Measurements from ENCODE around the gene NELL2. TPM values are rescaled to one million over a fixed set of nuclear protein-coding genes. Genes with fewer than 3 reads are reported as not detected.

NELL2 gene
- polyA plus RNA-seq, 2 donors = 0.44 to 0.63 TPM

DNA sequence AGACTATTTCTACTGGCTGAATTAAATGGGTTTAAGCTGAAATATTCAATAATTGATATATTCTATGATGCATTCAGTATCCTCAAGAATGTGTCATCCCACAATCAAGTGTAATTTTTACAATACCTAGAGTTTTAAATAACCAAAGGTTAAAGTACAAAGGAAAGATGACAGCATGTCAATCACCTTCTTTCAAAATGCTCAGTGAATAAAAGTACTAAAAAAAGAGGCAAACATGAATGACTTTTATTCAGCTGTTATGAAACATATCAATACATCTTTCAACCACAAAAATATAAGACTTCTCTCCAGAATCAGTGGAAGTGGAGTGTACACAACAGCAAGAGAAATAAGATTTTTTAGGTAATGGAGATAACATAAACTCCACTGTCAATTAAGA lies 72.0 kb downstream of the NELL2 start:
- Histone ChIP-seq H3K4me1 (ENCODE audit: control insufficient read depth in 2 of 2, insufficient read depth in 2 of 2, low read length in 1 of 2) (no peaks in the 10 kb centered on the region), H3K4me3 (ENCODE audit: low read depth in 1 of 2, low read length in 2 of 2) (no peak overlapping the region), H3K27ac (ENCODE audit: low read depth in 2 of 2, low read length in 1 of 2) (no peak overlapping the region), H3K27me3 (ENCODE audit: control insufficient read depth in 1 of 2, insufficient read depth in 2 of 2, low read length in 2 of 2) (no peaks in the 10 kb centered on the region), H3K9me3 (ENCODE audit: control insufficient read depth in 2 of 2, insufficient read depth in 1 of 2, low read depth in 1 of 2, low read length in 1 of 2) (no peaks in the 10 kb centered on the region), H3K36me3 (ENCODE audit: control insufficient read depth in 2 of 2, insufficient read depth in 2 of 2, low read length in 1 of 2) (no peaks in the 10 kb centered on the region)

DNA sequence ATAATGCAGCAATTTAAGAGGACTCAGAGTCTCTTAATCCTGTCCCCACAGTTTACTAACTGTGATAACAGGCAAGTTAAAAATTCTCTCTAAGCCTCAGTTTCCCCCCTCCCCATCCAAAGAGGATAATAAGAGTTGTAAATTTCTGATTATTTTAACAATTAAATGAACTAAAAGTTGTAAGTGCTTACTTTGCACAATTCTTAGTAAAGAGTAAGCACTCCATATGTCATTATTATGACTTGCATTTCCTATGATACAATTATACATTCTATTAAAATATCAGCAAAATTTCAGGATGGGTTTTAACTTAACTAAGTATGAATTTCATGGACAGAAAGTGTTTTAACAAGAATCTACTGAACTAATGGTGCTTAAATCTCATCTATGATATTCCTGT lies 80.1 kb downstream of the NELL2 start:
- Histone ChIP-seq H3K9me3 (ENCODE audit: control insufficient read depth in 2 of 2, insufficient read depth in 1 of 2, low read depth in 1 of 2, low read length in 1 of 2) (no peaks in the 10 kb centered on the region), H3K4me1 (ENCODE audit: control insufficient read depth in 2 of 2, insufficient read depth in 2 of 2, low read length in 1 of 2) (no peaks in the 10 kb centered on the region), H3K4me3 (ENCODE audit: low read depth in 1 of 2, low read length in 2 of 2) (no peak overlapping the region), H3K36me3 (ENCODE audit: control insufficient read depth in 2 of 2, insufficient read depth in 2 of 2, low read length in 1 of 2) (no peaks in the 10 kb centered on the region), H3K27me3 (ENCODE audit: control insufficient read depth in 1 of 2, insufficient read depth in 2 of 2, low read length in 2 of 2) (no peaks in the 10 kb centered on the region), H3K27ac (ENCODE audit: low read depth in 2 of 2, low read length in 1 of 2) (no peak overlapping the region)

DNA sequence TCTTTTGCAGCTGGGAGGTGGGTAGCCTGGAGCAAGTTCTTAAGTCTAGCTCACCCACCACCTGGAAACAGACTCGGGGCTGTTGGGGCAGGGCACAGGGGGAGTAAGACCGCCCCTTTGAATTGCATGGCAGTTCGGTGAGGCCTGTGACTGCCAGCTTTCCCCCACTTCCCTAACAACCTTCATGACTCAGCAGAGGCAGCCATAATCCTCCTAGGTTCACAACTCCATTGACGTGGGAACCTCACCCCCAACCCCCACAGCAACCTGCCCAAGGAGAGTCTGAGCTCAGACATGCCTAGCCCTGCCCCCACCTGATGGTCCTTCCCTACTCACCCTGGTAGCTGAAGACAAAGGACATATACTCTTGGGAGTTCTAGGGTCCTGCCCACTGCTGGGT lies 87.4 kb downstream of the NELL2 start:
- Histone ChIP-seq H3K4me1 (ENCODE audit: control insufficient read depth in 2 of 2, insufficient read depth in 2 of 2, low read length in 1 of 2) (no peaks in the 10 kb centered on the region), H3K9me3 (ENCODE audit: control insufficient read depth in 2 of 2, insufficient read depth in 1 of 2, low read depth in 1 of 2, low read length in 1 of 2) (peaks cover 0 to 3% of the 10 kb centered on the region in 2 donors), H3K36me3 (ENCODE audit: control insufficient read depth in 2 of 2, insufficient read depth in 2 of 2, low read length in 1 of 2) (no peaks in the 10 kb centered on the region), H3K4me3 (ENCODE audit: low read depth in 1 of 2, low read length in 2 of 2) (no peak overlapping the region), H3K27ac (ENCODE audit: low read depth in 2 of 2, low read length in 1 of 2) (no peak overlapping the region), H3K27me3 (ENCODE audit: control insufficient read depth in 1 of 2, insufficient read depth in 2 of 2, low read length in 2 of 2) (no peaks in the 10 kb centered on the region)
- WGBS, 2 donors = 72 to 82% methylated on average over 4 of the region's 4 CpGs

DNA sequence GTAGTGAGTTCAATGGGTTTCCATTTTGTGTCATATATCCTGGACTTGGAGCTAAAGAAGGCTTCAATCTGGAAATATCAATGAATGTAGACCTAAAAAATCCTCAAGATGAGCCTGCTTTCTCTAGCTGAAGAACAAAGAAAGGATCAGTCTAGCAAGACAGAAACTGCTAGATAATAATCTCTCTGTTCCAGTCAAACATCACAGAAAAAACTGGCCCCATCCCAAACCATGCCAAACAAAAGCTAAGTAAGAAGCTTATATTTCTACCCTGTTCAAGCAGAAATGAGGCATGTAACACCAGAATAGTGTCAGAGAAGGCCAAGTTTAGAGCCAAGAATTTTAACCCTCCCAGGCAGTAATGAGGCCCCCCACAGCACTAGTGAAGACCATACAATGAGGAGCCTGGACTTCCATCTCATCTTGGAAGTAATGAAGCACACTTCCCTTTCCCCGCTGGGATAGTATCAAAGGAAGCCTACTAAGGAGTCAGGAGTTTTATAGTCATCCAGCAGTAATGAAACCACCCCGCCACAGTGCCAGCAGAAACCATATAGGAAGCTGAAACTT lies 95.8 kb downstream of the NELL2 start:
- Histone ChIP-seq H3K27me3 (ENCODE audit: control insufficient read depth in 1 of 2, insufficient read depth in 2 of 2, low read length in 2 of 2) (peaks cover 0 to 2% of the 10 kb centered on the region in 2 donors), H3K4me1 (ENCODE audit: control insufficient read depth in 2 of 2, insufficient read depth in 2 of 2, low read length in 1 of 2) (no peaks in the 10 kb centered on the region), H3K4me3 (ENCODE audit: low read depth in 1 of 2, low read length in 2 of 2) (no peak overlapping the region), H3K9me3 (ENCODE audit: control insufficient read depth in 2 of 2, insufficient read depth in 1 of 2, low read depth in 1 of 2, low read length in 1 of 2) (no peaks in the 10 kb centered on the region), H3K27ac (ENCODE audit: low read depth in 2 of 2, low read length in 1 of 2) (no peak overlapping the region), H3K36me3 (ENCODE audit: control insufficient read depth in 2 of 2, insufficient read depth in 2 of 2, low read length in 1 of 2) (no peaks in the 10 kb centered on the region)
- 85 to 86% methylated on average over 2 of the region's 2 CpGs for WGBS, 2 donors

DNA sequence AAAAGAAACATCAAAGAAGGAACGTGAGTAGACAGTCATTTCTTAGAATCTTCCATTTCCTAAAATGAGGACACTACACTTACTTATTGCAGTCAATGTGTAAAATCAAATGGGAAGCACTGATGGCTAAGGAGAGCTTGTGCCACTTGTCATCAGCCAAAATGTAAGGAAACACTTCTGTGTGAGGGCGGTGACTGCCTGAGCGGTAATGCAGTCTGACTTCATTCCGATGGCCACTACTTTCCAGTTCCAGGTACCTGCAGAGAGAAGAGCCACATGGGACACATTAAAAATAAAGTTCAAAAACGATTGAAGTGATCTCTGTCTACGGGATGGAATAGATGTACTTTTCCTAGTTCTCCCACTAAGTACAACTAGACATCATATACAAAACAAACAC lies 96.3 kb downstream of the NELL2 start:
- H3K27ac ChIP-seq (ENCODE audit: low read depth in 2 of 2, low read length in 1 of 2) = no peak overlapping the region
- no peak overlapping the region for H3K4me3 ChIP-seq (ENCODE audit: low read depth in 1 of 2, low read length in 2 of 2)
- peaks cover 0 to 2% of the 10 kb centered on the region in 2 donors for H3K27me3 ChIP-seq (ENCODE audit: control insufficient read depth in 1 of 2, insufficient read depth in 2 of 2, low read length in 2 of 2)
- no peaks in the 10 kb centered on the region for H3K4me1 ChIP-seq (ENCODE audit: control insufficient read depth in 2 of 2, insufficient read depth in 2 of 2, low read length in 1 of 2)
- no peaks in the 10 kb centered on the region for H3K9me3 ChIP-seq (ENCODE audit: control insufficient read depth in 2 of 2, insufficient read depth in 1 of 2, low read depth in 1 of 2, low read length in 1 of 2)
- 87 to 88% methylated on average over 6 of the region's 6 CpGs for WGBS, 2 donors
- no peaks in the 10 kb centered on the region for H3K36me3 ChIP-seq (ENCODE audit: control insufficient read depth in 2 of 2, insufficient read depth in 2 of 2, low read length in 1 of 2)

DNA sequence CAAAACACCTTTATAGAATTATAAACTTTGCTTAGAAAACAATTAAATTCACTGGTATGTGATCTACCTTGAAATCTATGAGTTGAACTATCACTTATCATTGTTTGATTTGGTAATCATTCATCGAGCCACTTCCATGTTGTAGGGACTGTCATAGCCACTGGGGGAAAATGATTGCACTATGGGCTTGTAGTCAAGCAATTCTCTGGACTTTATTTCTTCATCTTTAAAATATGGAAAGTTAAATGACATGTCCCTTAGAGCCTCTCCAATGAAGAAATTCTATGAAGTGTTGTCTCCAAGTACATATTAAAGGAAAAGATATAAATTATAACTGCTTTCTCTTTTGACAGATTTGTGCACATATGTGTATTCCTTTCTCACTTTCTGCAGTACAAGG lies 97.3 kb downstream of the NELL2 start:
- WGBS, 2 donors = 78 to 95% methylated on average over 1 of the region's 1 CpG
- Histone ChIP-seq H3K27me3 (ENCODE audit: control insufficient read depth in 1 of 2, insufficient read depth in 2 of 2, low read length in 2 of 2) (peaks cover 0 to 2% of the 10 kb centered on the region in 2 donors), H3K4me1 (ENCODE audit: control insufficient read depth in 2 of 2, insufficient read depth in 2 of 2, low read length in 1 of 2) (no peaks in the 10 kb centered on the region), H3K4me3 (ENCODE audit: low read depth in 1 of 2, low read length in 2 of 2) (no peak overlapping the region), H3K36me3 (ENCODE audit: control insufficient read depth in 2 of 2, insufficient read depth in 2 of 2, low read length in 1 of 2) (no peaks in the 10 kb centered on the region), H3K9me3 (ENCODE audit: control insufficient read depth in 2 of 2, insufficient read depth in 1 of 2, low read depth in 1 of 2, low read length in 1 of 2) (no peaks in the 10 kb centered on the region), H3K27ac (ENCODE audit: low read depth in 2 of 2, low read length in 1 of 2) (no peak overlapping the region)

DNA sequence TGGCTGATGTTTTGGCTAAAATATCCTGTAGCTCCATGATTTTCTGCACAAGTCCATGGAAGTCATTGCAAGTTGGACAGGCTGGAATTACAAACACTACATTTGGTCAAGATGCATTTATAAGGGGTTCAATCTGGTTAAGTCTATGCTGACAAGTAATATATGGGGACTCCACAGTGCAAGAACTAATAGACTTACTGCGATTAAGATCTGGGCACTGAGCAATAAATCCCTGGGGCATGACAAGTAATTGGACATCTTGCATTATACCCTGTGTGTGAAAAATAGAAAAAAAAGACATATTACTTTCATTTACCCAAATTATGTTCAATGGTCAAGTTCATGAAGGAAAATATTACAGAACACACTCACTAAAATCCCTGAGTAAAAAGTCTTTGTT lies 99.1 kb downstream of the NELL2 start:
- Histone ChIP-seq H3K27me3 (ENCODE audit: control insufficient read depth in 1 of 2, insufficient read depth in 2 of 2, low read length in 2 of 2) (peaks cover 0 to 2% of the 10 kb centered on the region in 2 donors), H3K36me3 (ENCODE audit: control insufficient read depth in 2 of 2, insufficient read depth in 2 of 2, low read length in 1 of 2) (no peaks in the 10 kb centered on the region), H3K4me1 (ENCODE audit: control insufficient read depth in 2 of 2, insufficient read depth in 2 of 2, low read length in 1 of 2) (no peaks in the 10 kb centered on the region), H3K27ac (ENCODE audit: low read depth in 2 of 2, low read length in 1 of 2) (no peak overlapping the region), H3K4me3 (ENCODE audit: low read depth in 1 of 2, low read length in 2 of 2) (no peak overlapping the region), H3K9me3 (ENCODE audit: control insufficient read depth in 2 of 2, insufficient read depth in 1 of 2, low read depth in 1 of 2, low read length in 1 of 2) (no peaks in the 10 kb centered on the region)
- 95 to 96% methylated on average over 1 of the region's 1 CpG for WGBS, 2 donors

DNA sequence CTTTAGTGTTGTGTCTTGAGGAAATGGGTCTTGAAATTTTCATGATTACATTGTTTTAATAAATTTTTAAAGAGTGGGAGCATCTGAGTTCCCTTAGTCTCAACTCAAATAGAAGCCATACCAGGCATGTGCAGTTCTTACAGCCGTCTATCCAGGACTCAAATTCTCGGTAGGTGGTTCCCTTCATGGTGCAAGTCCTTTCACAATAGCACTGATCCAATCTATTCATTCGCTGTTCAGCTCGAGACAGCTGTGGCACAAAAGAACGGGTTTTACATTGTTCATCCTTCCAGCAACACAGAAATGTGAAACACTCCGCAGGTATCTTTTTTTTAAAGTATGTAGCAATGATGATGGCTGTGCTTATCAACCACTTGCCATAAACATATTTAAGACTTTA lies 100.2 kb downstream of the NELL2 start:
- Histone ChIP-seq H3K36me3 (ENCODE audit: control insufficient read depth in 2 of 2, insufficient read depth in 2 of 2, low read length in 1 of 2) (no peaks in the 10 kb centered on the region), H3K27ac (ENCODE audit: low read depth in 2 of 2, low read length in 1 of 2) (no peak overlapping the region), H3K4me3 (ENCODE audit: low read depth in 1 of 2, low read length in 2 of 2) (no peak overlapping the region), H3K9me3 (ENCODE audit: control insufficient read depth in 2 of 2, insufficient read depth in 1 of 2, low read depth in 1 of 2, low read length in 1 of 2) (no peaks in the 10 kb centered on the region), H3K27me3 (ENCODE audit: control insufficient read depth in 1 of 2, insufficient read depth in 2 of 2, low read length in 2 of 2) (peaks cover 0 to 2% of the 10 kb centered on the region in 2 donors), H3K4me1 (ENCODE audit: control insufficient read depth in 2 of 2, insufficient read depth in 2 of 2, low read length in 1 of 2) (no peaks in the 10 kb centered on the region)
- 82 to 83% methylated on average over 6 of the region's 6 CpGs for WGBS, 2 donors

DNA sequence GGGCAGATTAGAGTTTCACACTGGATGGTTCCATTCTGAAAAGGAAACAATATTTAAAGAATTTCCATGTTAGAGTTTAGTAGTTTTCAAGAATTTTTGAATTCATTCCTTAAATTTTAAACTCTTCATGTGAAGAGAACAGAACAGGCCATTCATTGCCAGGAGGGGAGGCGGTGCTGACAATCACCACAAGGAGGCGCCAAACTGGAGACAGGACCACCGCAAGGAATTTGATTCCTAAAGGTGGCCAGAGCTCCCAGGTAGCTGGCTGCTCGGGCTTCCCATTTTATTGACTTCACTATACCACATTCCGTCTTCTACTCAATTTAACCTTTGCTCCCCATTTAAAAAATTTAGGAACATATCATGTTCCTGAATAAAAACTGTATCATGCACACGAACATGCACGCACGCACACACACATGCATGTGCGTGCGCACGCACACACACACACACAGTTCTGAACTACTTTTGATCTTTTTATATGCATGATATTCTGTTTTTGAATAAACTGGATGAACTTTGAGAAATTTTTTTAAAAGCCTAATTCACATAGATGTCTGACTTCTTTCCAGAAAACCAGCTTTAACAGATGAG lies 101.2 kb downstream of the NELL2 start:
- no peak overlapping the region for H3K4me3 ChIP-seq (ENCODE audit: low read depth in 1 of 2, low read length in 2 of 2)
- WGBS, 2 donors = 72 to 78% methylated on average over 11 of the region's 11 CpGs
- no peaks in the 10 kb centered on the region for H3K9me3 ChIP-seq (ENCODE audit: control insufficient read depth in 2 of 2, insufficient read depth in 1 of 2, low read depth in 1 of 2, low read length in 1 of 2)
- no peaks in the 10 kb centered on the region for H3K36me3 ChIP-seq (ENCODE audit: control insufficient read depth in 2 of 2, insufficient read depth in 2 of 2, low read length in 1 of 2)
- H3K27ac ChIP-seq (ENCODE audit: low read depth in 2 of 2, low read length in 1 of 2) = no peak overlapping the region
- no peaks in the 10 kb centered on the region for H3K4me1 ChIP-seq (ENCODE audit: control insufficient read depth in 2 of 2, insufficient read depth in 2 of 2, low read length in 1 of 2)
- peaks cover 0 to 2% of the 10 kb centered on the region in 2 donors for H3K27me3 ChIP-seq (ENCODE audit: control insufficient read depth in 1 of 2, insufficient read depth in 2 of 2, low read length in 2 of 2)

DNA sequence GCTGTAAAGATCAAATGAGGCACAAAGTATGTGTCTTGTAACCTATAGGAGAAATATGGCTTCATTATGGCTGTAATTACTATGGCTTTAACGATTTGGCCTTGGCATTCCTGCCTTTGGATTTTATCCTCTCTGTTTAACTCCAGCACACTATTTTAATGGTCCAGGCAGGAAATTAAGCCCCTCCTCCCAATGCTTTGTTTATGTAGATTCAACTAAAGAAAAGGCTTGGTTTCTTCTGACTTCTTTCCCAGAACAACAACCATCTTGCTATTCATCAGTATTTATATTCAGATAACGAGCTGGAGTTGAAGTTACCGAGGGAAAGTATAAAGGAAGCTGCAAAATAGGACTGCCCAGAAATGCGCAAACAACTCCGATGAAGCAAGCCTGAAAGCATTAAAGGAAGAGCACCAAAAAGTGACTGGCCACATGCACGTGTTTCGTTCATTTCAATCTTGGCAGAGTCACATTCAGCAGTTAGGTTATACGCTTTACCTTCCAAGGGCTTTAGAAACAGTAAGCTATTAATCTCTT lies 104.6 kb downstream of the NELL2 start:
- WGBS, 2 donors = 74 to 81% methylated on average over 8 of the region's 8 CpGs
- no peaks in the 10 kb centered on the region for H3K36me3 ChIP-seq (ENCODE audit: control insufficient read depth in 2 of 2, insufficient read depth in 2 of 2, low read length in 1 of 2)

More for the DNA sequence above, 104.6 kb downstream of the NELL2 start:
- Histone ChIP-seq H3K27ac (ENCODE audit: low read depth in 2 of 2, low read length in 1 of 2) (no peak overlapping the region), H3K4me3 (ENCODE audit: low read depth in 1 of 2, low read length in 2 of 2) (no peak overlapping the region), H3K9me3 (ENCODE audit: control insufficient read depth in 2 of 2, insufficient read depth in 1 of 2, low read depth in 1 of 2, low read length in 1 of 2) (no peaks in the 10 kb centered on the region), H3K4me1 (ENCODE audit: control insufficient read depth in 2 of 2, insufficient read depth in 2 of 2, low read length in 1 of 2) (no peaks in the 10 kb centered on the region), H3K27me3 (ENCODE audit: control insufficient read depth in 1 of 2, insufficient read depth in 2 of 2, low read length in 2 of 2) (no peaks in the 10 kb centered on the region)
